HG02678 (cell line): Measurements from ENCODE around the gene SMARCD3.
A peak's percentile ranks its signal among the peaks of the same experiment; 100 is the strongest.

ENCODE experiments used
- ATAC-seq: cut with Tn5 transposase; IDR thresholded peaks from one replicate; pipeline ENCODE4 v1.9.1; 2021; ENCODE audit warnings: mild to moderate bottlenecking, moderate library complexity; ENCODE audit not compliant: unreplicated experiment

Gene SMARCD3

DNA sequence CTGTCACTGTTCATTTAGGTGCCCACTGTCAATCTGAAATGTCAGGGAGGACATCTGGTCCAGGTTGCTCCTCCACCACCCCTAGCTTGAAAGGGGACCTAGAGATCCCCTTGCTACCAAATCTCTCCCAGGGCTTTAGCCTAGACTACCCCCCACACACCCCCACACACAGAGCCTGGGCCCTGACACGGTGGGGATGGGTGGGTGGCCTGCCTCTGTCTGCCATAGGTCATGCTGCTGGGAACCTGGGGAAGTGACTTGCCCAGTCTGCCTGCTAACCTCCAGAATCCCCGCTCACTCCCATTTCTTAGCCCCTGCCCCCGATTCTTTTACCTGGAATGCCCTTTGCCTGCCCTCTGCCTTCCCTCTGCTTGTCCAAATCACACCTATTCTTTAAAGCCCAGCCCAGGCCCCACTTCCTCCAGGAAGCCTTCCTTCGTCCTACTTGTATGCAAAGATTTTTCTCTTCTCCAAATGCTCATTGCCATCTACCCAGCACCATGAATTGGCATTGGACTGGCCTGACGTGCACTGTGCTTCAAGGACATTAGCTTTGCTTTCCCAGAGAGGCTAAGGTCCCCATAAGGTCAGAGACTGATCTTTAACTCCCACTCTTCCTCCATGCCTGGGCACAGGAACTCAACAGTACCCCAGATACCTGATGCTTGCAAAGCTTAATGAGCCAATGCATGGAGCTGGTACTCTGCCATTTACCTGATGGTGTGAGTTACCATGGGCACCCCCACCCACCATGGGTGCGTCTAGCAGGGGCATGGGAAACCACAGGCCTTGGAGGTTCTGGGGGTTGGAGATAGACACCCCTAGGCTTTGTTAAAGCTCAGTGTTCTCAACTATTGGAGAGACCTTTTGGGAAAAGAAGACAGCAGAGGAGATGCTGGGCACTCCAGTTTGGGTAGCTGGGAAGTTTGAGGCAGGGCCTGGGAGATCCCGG, 2.0 kb upstream of the SMARCD3 start:
- no peak for ATAC-seq

DNA sequence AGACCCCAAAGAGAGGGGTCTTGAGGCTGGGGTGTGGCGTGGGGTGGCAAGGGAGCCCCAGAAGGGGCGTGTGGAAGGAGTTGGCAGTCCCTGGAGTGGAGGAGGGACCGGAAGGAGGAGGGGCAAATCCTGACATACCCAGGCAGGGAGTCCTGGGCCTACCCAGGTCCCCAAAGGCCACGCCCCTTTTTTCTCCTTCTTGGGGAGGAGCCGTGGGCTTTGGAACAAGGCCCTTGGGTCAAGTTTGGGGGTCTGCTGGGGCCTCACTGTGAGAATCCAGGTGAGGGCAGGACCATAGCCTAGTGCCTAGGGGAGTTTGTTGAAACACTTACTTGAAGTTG, 1.2 kb upstream of the SMARCD3 start:
- ATAC-seq: no peak

DNA sequence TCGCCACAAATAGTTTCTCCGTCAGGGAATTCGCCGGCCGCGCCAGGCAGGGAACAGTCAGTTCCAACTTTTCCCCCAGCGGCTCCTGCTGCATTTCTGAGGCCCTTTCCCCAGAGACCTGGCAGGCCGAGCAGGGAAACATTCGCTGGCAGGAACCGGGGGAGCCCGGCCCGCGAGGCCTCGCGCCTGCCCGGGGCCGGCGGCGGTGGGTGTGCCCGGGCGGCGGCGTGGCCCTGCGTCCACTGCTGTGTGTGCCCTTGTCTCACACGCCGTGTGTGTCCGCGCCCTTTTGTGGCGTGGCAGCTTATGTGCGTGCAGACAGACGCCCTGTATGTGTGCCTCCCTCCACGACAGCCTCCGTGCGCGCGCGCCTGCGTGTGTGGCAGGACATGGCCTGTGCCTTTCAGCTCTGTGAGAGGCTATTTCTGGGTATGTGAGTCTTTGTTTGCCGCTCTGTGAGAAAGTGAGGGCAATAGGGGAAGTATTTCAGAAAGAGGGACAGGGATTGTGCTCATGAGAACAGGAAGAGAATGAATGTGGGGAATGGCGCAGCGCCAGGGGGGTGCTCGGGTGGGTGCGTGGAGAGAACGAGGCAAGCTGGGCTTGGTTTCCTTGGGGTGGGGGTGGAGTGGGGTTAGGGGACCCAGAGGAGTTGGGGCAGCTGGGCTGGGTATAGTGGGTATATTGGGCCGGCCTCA, 689 bp upstream of the SMARCD3 start:
- no peak for ATAC-seq

DNA sequence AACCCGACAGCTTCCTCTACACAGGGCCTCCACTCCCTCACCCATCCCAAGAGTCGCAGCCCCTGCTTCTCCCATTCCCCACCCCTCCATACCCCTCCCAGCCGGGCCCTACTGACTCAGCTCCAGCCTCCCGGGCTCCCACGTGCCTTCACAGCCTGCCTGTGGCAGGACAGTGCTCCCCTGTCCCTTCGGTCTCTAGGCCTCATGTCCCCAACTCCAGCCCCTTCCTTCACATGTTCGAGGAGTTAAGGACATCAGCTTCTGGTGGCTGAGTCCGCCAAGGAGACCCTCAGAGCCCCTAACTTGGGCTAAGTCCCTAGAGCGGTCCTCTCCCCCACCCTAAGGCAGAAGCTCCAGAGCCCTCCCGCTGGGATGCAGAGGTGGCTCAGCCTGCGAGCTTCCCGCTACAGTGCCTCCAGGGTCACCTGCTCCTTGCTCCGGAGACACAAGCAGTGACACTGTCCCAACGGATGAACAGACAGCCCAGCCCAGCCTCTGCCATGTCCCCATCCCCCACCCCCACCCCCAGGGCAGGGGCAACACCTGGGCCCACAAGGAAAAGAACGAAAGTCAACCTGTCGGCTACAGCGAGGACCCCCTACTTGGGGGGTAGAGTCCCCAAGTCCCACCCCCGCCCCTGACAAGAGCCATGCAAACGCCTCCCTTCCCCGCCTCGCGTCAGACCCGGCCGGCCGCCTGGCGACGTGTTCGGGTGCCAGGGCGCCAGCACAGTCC, 716 bp downstream of the SMARCD3 start:
- ATAC-seq: no peak

DNA sequence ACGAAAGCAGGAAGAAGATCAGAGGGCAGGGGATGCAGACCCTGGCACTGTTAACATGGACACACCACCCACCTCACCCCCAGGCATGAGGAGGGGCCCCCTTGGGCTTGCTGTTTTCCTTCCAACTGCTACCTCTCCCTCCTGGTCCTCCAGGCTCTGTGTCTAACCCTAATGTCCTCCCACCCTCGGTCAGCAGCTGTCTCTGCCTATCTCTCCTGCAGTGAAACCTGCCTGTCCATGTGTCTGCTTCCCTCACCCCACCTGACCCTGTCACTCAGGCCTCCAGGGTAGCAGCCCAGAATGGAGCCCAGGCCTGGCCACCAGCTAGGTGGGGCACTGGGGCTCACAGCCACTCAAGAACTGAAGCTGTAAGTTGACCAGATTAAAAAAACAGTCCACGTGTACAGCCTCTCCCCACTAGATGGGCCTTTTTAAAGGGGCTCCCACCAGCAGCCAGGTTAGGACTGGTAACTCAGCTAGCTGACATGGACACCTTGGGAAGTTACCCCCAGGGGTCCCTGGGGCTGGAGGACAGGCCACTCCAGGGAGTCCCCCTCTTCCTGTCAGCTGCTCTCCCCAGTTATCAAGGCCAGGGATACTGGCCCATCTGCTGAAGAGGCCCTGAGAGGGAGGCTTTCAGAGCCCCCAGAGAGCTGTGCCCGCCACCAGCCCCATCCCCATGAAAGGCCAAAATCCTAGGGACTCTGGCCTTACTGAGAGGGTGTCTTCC, 1.5 kb downstream of the SMARCD3 start:
- ATAC-seq: no peak

DNA sequence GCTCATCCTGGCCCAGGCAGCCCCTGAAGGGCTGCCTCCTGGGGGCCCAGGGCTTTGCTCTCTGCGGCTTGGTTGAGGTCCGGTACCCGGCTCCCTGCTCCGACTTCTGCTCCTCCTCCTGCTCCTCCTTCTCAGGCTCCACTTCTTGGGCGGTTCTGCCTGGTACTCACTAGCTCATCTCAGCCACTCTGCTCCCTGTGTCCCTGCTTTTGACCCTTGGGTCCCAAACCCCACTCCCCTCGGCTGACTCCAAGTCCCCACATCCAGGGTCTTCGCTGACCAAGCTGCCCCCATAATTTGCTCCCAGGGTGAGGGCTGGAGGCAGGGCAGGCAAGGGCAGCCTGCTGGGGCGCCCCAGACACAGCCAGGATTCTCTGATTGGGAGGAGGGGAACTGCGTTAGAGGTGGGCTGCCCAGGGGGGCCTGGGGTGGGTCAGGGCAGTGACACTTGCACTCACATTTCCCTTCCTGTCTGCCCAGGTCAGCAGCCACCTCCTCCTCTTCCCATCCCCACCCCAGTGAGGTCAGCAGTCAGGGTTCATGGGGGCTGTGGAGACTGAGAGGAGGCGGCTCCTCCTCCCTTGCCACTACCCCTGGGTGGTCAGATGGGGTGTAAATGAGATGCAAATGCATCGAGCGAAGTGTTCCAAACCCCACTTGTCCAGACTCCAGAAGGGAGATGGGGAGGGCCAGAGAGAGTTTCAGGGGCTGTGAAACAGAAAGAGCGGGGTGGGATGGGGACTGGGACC, 2.2 kb downstream of the SMARCD3 start:
- ATAC-seq: no peak

DNA sequence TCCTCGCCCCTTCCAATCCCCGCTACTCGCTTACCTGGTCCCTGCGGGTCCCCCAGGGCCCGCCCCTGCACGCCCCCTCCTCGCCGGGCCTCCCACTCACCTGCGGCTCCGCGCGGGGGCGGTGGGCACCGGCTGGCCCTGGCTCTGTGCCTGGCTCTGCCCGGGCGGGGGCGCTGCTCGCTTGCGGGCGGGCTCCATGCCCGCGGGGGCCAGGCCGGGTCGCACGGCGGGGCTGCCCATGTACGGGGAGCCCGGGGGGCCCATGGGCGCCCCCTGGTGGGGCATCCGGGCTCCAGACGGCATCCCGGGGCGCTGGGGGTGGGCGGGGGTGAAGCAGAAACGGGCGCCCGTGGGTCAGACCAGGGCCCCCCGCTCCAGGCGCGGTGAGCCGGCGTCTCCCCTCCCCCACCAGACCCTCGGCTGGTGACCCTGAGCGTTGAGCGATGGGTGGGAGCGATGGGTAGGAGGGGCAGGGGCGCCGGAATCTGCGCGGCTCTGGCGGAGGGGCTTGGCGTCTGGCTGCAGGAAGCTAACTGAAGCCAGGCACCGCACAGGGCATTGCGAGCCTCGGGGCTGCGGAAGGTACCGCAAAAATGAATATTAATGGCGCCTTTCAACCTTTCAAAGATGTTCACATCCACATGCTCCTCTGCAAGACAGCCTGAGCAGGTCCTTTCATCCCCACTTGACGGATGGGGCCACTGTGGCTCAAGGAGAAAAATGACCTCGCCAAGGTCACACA, 3.0 kb downstream of the SMARCD3 start:
- peak; percentile 36 for ATAC-seq

DNA sequence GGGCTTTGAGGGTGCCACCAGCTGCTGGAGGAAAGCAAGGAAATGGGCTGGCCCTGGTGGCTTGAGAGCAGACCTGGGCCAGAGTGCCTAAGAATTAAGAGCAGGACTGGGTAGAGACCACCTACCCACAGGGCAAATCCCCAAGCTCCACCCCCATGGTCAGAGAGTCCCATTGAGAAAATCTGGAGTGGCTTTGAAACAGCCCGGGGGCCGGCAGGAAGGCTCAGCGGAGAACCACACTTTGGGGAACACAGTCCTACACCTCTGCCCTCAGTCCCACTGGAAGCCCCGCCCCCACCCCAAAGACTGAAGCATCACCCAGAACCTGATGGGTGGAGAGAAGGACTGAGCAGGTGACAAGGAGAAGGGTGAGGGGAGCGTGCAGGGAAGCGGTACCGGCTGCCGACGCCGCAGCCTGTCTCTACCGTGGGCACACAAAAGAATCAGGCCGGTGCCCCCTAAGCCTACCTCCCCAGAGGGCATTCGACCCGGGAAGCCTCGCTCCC, 3.6 kb downstream of the SMARCD3 start:
- ATAC-seq: no peak

DNA sequence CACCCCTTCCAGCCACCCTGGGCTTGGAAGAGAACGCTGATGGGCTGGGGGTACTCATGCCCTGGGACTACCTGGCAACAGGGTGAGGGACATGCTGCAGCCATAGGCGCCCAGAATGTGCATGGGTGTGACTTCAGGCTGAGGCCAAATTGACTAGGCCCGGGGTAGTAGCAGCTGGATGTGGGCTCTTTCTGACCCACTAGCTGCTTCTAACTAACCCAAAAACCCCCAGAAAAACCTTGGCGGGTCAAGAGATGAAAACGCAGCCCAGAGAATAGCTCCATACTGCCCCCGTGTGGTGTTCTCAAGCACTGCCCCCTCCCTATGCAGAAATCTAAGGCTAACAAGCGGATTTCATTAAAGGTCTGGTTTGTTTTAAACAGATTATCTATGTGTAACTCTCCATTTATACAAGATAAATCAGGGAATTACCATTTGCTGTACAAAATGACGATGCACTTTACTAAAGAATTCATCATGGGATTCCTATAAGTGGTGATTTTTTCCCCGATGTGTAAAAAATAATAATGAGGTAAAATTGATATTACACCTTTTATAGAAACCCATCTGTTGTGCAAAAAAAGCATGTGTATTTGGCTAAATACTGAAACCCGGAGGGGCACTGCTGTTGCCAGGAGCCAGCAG, 4.2 kb downstream of the SMARCD3 start:
- ATAC-seq: no peak

DNA sequence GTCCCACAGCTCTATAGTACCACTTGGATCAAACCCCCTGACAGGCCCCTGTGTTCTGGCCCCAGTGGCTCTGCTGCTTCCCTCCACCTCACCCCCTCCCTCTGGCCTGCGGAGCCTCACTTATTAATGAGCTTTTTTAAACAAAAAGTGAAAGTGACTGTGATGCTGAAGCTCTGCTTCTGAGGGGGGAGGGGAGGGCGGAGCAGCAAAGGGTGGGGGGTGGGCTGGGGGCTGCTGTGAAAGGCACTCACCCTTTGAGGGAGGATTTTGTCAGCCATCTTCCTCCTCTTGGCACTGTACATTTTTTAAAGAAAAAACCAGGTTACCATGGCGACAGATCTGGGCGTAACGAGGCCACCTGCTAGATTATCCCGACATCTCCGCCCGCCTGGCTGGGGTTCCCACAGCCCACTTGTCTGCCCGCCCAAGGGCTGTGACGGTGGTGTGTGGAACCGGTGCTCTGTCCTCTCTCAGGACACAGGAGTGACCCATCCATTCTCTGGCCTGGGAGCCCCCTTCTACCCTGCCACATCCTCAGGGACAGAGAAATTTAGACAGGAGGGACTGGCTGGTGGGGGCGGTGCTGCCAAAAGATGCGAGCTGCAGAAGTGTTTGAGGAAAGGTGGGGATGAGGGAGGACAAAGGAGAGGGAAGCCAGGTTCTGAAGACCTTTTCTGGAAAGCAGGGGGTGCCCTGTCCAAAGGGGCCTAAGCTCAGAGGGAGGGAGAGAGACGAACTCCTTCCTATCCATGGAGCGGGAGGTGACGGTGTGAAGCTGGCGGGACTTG, 4.9 kb downstream of the SMARCD3 start:
- ATAC-seq: no peak

DNA sequence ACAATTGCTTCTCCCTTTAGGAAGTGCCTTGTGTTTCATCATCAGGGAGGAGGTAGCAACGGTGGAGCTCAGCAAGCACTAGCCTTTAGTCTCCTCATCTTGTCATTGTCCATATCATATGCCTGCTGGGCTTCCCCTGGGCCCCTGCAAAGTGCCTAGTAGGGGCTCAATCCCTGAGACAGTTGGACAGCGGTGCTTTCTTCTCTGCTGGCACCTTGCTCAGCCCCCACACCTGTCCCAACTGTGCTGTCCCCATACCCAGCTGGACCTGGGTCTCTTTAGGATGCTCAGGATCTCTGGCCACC, 5.5 kb downstream of the SMARCD3 start:
- ATAC-seq: no peak

DNA sequence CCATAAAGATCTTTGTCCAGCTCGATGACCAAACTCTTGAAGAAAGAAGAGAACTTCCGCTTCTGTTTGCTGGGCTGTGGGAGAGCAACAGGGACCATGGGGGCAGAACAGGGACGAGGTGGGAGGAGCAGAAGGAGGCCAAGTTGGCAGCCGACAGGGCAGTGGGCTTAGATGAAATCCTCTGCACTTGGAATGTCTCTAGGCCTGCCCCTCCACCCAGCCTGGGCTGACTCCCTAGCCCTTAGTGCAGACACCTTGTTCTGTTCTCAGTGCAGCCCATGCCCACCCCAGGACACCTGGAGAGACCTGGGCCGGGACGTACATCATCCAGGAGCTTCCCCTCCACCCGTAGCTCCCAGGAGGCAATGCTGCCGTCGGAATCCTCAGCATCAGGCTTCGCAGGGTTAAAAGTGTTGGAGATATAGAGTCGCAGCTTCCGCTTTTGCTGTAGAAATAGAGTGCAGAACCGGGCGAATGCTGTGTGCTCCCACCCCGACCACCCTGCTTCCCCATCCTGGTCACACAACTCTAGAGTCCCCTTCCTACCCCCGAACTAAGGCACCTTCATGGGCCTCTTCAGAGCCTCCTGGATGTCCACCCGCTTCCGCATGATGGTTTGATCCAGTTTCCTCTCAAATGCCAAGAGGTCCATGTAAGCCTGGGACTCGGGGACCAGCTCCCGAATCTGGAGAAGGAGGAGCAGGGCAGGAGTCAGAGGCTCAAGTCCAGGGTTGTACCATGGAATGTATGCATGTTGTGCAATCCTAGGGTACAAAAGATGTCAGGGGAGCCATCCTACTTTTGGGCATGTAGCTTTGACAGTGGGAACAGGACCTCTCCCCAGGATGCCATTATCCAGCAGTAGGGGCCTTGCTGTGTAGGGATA, 6.1 kb downstream of the SMARCD3 start:
- ATAC-seq: no peak

DNA sequence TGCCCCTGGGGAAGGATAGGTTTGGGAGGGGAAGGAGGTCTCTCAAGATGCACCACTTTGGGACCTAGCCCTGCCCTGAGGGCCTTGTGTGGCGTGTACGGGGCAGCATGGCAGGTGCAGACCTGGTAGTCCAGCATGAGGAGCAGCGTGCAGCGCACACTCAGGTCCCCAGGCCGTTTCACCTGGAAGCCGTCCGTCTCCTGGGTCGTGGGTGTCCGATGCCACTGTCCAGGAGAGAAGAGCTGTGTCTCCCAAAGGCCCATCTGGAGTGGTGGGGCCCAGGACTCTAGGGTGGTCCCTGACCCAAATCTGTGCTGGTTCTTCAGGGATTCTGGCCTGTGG, 6.8 kb downstream of the SMARCD3 start:
- ATAC-seq: no peak

DNA sequence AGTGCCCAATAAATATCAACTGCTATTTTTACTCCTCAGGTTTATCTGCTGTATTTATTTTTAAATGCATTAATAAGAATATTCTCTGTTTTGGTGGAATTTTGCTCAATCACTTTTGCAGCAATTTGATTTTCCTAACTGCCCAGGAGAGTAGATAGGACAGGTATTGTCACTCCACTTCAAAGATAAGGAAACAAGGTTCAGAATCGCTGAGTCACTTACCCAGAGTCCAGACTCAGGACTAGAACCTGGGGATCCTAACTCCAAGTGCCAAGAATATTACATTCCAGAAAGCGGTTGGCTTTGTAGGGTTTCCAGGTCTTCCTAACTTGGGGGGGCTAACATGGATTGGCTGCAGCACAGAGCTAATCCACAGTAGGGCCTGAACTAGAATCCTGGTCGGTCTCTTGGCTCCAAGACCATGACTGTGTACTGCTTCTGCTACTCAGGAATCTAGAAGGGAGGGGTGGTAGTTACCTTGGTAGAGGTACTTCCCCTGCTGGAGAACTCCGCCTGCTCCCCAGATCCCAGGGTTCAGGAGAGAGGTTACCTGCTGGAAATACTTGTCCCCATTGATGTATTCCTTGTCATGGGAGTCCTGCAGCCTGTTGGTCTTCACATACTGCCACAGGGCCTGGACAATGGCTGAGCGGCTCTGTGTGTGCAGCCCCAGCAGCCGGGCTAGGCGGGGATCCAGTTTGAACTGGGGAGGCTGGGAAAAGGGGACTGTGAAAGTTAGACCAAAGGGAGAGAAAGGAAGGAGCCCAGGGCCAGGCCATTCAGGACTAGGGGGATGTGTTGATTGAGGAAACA, 7.3 kb downstream of the SMARCD3 start:
- no peak for ATAC-seq

DNA sequence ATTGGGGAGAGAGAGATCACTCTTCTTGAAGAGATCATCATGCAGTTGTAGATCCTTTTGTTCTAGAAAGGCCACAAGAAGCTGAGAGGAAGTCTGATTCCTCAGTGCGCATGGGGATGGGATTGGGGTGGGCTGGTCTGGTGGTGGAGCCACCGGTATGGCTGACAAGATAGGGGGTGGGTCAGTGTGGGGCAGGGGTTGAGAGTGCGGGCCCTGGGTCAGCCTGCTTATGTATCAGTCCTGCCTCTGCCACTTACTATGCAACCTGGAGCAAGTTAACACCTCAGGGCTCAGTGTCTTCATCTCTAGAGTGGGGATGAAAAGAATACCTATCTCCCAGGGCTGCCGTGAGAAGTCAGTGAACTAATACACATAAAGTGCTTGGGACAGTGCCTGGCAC, 8.0 kb downstream of the SMARCD3 start:
- ATAC-seq: no peak

DNA sequence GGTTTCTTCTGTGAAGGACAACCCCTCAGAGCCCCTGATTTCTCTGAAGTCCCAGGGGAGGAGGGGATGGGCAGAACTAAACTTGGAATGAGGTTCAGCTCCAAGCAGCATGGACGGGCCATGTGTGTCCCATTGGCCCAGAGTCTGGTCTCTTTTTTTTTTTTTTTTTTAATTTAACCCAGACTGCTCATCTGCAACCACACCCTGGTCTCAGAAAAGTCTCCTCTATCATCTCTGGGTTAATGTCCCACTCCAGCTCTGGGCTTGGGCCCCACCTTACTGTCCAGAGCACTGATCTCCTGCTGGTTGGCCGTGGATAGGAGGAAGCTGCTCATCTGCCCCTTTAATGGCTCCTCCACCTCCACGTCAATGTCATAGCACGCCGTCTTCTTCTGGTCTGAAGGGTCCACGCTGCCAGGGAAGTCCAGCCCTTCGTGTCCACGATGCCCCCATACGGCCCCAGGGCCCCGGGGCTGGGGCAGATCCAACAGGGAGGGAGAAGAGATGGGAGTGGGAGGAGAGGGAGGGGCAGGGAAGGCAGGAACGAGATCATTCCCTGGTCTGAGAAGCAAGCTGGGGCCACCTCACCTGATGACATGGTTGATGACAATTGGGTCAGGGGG, 8.5 kb downstream of the SMARCD3 start:
- ATAC-seq: no peak
